GM21723 (cell line): ENCODE data around the gene CFAP52.
"Not testable (repeated sequence)": the region's sequence is repeated elsewhere in the genome, so short reads cannot be mapped to it uniquely, and the experiment has no call there.

Experiments
- ATAC-seq: cut with Tn5 transposase; IDR thresholded peaks from one replicate; pipeline ENCODE4 v1.9.1; 2021; ENCODE audit warnings: mild to moderate bottlenecking, moderate library complexity; ENCODE audit not compliant: unreplicated experiment

Gene CFAP52

DNA sequence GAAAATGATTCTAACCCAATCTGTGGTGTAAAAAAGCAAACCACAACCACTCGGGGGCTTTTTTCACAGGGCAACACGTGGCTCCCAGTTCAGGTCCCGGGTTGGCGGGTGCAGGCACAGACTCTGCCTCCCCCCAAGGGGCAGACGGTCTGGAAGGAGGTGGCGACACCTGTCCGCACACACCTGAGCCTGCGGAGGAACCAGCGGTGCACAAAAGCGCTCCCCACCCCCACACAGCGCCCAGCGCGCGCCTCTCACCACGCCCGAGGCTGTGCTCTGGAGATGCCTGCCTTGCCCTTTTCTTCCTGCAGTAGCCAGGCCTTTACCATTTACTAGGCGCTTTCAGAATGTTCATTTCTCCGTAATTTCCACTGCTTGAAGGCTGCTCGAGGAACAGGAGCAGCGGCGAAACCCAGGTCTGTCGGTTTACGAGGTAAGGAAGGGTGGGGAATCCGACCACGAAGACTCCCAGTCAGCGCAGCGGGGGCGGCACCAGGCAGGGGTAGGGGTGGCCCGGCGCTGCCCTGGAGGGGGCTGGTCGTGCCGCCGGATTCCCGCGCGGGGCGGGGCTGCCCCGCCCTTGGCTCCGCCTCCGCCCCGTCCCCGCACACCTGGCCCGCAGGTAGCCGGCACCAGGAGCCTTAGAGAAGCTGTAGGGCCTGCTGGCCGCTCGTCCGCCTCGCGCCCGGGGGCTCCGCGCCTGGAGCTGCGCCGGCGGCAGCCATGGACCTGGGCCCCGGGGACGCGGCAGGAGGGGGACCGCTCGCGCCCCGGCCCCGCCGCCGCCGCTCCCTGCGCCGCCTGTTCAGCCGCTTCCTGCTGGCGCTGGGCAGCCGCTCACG, 68.7 kb downstream of the CFAP52 start, which contains the start of gene USP43:
Gene USP43, plus strand, starts transcription at position 608 of the 842 bp plus-strand sequence. Its CDS starts 116 bp downstream, at position 724.
- no peak for ATAC-seq

DNA sequence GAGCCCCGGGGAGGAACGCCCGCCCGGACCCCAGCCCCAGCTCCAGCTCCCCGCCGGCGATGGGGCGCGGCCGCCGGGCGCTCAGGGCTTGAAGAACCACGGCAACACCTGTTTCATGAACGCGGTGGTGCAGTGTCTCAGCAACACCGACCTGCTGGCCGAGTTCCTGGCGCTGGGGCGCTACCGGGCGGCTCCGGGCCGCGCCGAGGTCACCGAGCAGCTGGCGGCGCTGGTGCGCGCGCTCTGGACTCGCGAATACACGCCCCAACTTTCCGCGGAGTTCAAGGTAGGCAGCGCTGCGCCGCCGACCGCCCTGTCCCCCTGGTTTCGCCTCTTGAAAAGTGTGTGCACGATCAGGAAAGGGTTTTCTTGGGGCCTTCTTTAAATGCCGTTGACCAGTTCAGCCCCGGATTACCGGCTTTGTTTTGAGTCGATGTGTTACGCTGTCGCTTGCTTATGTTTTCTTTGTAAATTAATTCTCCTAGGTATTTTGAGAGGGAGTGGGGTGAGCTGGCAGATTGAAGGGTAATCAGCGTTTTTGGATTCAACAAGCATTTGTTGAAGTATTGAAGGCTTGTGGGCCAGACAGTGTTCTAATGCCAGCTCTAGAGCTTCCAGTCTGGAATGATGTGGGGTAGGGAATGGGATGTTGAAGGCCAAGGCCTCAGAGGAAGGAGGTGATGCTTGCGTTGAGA, 69.6 kb downstream of the CFAP52 start:
- ATAC-seq: no peak

DNA sequence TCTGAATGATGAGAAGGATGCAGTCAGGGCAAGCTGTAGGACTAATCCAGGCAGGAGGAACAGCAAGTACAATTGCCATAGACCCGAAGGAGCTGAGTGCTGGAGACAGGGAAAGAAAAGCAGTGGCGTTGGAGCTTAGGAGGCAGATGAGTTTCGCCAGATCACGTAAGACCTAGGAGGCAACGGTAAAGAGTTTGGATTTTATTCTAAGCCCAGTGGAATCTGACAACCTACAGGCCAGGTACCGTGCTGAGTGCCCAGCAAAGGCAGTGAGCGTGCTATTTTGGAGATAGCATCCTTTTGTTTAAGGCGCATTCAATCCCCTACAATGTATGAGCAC, 70.1 kb downstream of the CFAP52 start:
- no peak for ATAC-seq

GRCh38 chr17:9647014-9647413, 70.6 kb downstream of the CFAP52 start:
- no peak for ATAC-seq

- no peak for ATAC-seq
Measured at GRCh38 chr17:9648521-9649110, 72.2 kb downstream of the CFAP52 start.

GRCh38 chr17:9658593-9659211, 82.3 kb downstream of the CFAP52 start:
- no peak for ATAC-seq

DNA sequence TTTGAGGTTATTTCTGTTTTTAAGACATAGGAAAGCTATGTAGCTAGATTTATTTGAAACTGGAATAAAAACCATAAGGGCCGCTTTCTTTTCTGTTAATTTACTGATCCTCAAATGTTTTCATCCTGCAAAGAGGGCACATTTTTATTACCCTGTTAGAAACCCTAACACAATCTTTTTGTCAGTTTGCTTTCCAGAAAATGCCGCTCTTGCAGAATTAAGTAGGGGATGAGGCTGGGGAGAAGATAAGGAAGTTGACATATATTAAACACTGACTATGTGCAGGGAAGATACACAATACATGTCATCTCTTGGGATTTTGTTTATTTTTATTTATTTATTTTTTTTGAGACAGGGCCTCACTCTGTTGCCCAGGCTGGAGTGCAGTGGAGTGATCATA, 84.6 kb downstream of the CFAP52 start:
- ATAC-seq: no peak

DNA sequence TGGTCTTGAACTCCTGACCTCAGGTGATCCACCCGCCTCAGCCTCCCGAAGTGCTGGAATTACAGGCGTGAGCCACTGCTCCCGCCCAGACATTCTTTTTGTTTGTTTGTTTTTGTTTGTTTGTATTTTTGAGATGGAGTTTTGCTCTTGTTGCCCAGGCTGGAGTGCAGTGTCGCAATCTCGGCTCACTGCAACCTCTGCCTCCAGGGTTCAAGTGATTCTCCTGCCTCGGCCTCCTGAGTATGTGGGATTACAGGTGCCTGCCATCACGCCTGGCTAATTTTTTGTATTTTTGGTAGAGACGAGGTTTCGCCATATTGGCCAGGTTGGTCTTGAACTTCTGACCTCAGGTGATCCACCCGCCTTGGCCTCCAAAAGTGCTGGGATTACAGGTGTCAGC, 87.1 kb downstream of the CFAP52 start:
- ATAC-seq: not testable (repeated sequence)

GRCh38 chr17:9666461-9667050, 90.1 kb downstream of the CFAP52 start:
- ATAC-seq: no peak

DNA sequence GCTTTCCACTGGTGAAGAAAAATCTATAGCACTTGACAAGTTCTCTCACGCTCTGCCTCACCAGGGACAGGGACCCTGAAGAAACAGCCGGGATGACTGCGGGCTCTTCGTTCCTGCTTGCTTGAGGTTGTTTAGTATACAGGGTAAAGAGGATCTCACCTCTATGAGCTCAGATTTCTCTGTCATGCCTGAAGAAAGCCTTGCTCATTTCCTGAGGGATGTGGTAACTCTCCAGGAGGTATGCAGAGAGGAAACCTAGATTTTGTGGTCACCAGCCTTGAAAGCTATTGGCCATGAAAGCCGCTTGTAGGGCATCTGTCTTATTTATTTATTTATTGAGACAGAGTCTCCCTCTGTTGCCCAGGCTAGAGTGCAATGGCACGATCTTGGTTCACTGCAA, 92.1 kb downstream of the CFAP52 start:
- ATAC-seq: no peak

GRCh38 chr17:9669551-9670008, 93.1 kb downstream of the CFAP52 start:
- no peak for ATAC-seq

DNA sequence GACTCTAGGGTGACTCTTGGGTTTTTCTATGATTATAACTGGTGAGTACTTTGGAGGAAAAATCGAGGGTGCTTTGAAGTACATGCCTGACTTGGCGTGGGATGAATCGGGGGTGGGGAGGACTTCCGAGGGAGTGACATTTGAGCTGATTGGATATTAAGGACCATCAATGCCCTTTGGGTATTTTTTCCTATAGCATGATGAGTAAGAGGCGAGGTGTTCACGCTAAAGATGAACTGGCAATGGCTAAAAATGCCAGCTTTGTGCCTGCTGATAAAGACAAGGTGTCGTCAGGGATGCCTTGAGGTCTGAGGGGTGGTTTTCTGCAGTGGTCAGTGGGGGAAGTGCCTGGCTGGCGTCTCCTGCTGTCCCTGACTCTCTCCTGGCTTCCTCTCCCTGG, 94.2 kb downstream of the CFAP52 start:
- ATAC-seq: no peak

- no peak for ATAC-seq
Measured at GRCh38 chr17:9671559-9671958, 95.1 kb downstream of the CFAP52 start.

DNA sequence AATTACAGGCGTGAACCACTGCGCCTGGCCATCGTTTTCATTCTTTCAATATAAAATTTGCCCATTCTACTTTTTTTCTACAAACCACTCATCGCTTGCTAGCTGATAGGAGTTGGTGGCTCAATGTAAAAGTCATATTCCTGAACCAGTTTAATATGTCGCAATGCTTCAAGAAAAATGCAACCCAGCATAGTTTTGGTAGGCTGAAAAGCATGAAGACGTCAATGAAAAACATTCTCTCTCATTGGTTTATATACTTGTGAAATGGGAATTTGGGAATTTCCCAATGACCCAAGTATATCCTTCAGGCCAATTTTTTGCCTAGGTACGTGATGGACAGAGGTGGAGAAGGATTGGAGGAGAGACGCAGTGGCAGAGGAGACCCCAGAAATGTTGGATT, 95.8 kb downstream of the CFAP52 start:
- no peak for ATAC-seq

- no peak for ATAC-seq
Measured at GRCh38 chr17:9672691-9673090, 96.2 kb downstream of the CFAP52 start.

DNA sequence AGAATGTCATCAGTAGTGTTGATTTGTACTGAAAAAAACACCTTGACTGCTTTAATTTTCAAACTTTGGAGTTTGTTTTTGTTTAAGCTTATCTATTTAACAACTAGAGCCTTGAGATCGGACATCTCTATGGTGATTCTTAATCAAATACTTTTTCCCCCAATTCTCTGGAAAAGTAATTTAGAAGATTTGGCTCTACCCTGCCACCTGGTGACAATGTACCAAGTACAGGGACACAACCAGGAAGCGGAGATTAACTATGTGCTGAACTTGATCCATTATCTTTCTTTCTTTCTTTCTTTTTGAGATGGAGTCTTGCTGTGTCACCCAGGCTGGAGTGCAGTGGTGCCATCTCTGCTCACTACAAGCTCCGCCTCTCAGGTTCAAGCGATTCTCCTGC, 99.6 kb downstream of the CFAP52 start:
- no peak for ATAC-seq

GRCh38 chr17:9676820-9677310, 100.4 kb downstream of the CFAP52 start:
- ATAC-seq: no peak

DNA sequence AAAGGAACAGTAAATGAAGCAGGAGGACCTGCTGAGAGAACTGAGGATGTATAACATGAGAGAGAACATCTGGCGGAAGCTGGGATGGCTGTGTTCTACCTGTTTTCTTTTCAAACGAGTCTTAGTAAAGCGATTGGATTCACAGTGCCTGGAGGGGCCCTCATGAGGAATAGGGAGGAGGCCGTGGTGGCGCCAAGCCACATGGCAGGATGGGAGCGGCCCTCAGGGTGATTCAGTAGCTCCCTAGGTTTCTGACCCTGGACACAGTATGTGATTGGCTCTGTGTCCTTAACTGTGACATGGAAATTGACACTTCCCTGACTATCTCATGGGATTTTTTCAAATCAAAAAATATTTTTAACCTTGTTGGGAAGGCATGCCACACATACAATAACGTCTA, 101.0 kb downstream of the CFAP52 start:
- no peak for ATAC-seq

- no peak for ATAC-seq
Measured at GRCh38 chr17:9677896-9678295, 101.5 kb downstream of the CFAP52 start.

DNA sequence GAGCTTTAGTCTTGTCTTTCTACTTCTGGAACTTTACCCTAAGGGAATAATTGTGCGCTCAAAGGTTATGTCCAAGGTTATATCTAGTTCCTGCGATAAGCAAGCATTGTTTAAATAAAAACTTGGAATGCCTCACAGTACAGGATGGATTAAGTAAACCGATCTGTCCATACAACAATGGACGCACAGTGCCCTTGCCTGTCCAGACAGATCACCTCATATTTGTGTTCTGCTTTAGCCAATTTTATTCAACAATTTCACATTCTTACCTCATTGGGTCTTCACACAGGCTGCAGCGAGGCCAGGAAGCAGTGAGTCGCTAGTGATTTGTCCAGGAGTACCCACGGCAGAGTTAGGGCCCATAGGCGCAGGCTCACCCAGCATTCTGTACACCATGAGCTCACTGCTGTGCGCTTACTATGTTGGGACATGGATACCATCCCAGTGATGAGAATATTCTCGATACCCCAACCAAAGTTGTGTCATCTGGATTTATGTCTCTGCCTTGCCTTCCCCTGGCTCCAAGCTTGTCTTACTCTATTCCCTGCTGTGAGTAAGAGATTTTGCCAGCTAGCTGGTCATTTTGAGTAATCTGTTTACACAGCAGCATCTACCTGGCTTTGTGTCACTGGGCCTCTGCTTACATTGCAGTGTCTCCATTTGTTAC, 108.6 kb downstream of the CFAP52 start:
- no peak for ATAC-seq
